Keratinocyte (primary cell): ENCODE results near the gene HTD2. TPM values are rescaled to one million over a fixed set of nuclear protein-coding genes. Genes with fewer than 3 reads are reported as not detected.
"Not testable (repeated sequence)": the region's sequence is repeated elsewhere in the genome, so short reads cannot be mapped to it uniquely, and the experiment has no call there.

ENCODE experiments used
- DNase-seq: peaks from one replicate; pipeline ENCODE4 v3.0.0-alpha.2; 2011; ENCODE audit warnings: low read depth, missing footprints, low spot score
- FAIRE-seq: peaks from 2 replicates; lab custom pipeline; 2011; peaks lifted over from hg19 to GRCh38; lab: Jason Lieb, UNC
- H2AFZ ChIP-seq: 2 replicates; pipeline ENCODE4 v1.6.0; 2012; ENCODE audit warnings: low read length, control low read depth, inconsistent platforms; ENCODE audit not compliant: control insufficient read depth
- H3K27ac ChIP-seq: 2 replicates; pipeline ENCODE4 v1.5.1; 2011; ENCODE audit warnings: low read length; ENCODE audit not compliant: control insufficient read depth, insufficient read depth
- H3K27me3 ChIP-seq: 3 replicates; pipeline ENCODE4 v1.6.0; 2011; ENCODE audit warnings: low read length; ENCODE audit not compliant: control insufficient read depth, insufficient read depth; ENCODE audit errors: extremely low read depth
- H3K36me3 ChIP-seq, 2 experiments: 2 replicates in 1 of 2; 3 replicates in 1 of 2; pipeline ENCODE4 v1.5.1; 2011; ENCODE audit warnings: low read length in 2 of 2, mild to moderate bottlenecking in 1 of 2; ENCODE audit not compliant: control insufficient read depth in 2 of 2, insufficient read depth in 2 of 2; ENCODE audit errors: extremely low read depth in 1 of 2
- H3K4me1 ChIP-seq: 3 replicates; pipeline ENCODE4 v1.5.1; 2011; ENCODE audit warnings: low read length; ENCODE audit not compliant: control insufficient read depth, insufficient read depth; ENCODE audit errors: extremely low read depth
- H3K4me2 ChIP-seq: 3 replicates; pipeline ENCODE4 v1.6.0; 2011; ENCODE audit warnings: low read depth, low read length; ENCODE audit not compliant: control insufficient read depth, insufficient read depth; ENCODE audit errors: extremely low read depth
- H3K4me3 ChIP-seq, 3 experiments: fragments of 200-600 bp in 1 of 3; sonication (generic) in 1 of 3; 2 replicates in 2 of 3; 3 replicates in 1 of 3; pipeline ENCODE4 v1.5.1; 2011 to 2016; ENCODE audit warnings: low read length in 3 of 3, mild to moderate bottlenecking in 3 of 3, control low read depth in 2 of 3, inconsistent platforms in 1 of 3, low read depth in 1 of 3, mixed read lengths in 1 of 3, mixed run types in 1 of 3, moderate library complexity in 1 of 3; ENCODE audit not compliant: control insufficient read depth in 2 of 3, insufficient read depth in 2 of 3; ENCODE audit errors: extremely low read depth in 1 of 3
- H3K79me2 ChIP-seq: 2 replicates; pipeline ENCODE4 v1.6.0; 2012; ENCODE audit warnings: low read length; ENCODE audit not compliant: control insufficient read depth, insufficient read depth
- H3K9ac ChIP-seq: 3 replicates; pipeline ENCODE4 v1.6.0; 2011; ENCODE audit warnings: low read length; ENCODE audit not compliant: control insufficient read depth, insufficient read depth; ENCODE audit errors: extremely low read depth
- H3K9me1 ChIP-seq: 3 replicates; pipeline ENCODE4 v1.6.0; 2011; ENCODE audit warnings: low read length; ENCODE audit not compliant: control insufficient read depth, insufficient read depth; ENCODE audit errors: extremely low read depth
- H3K9me3 ChIP-seq: 2 replicates; pipeline ENCODE4 v1.5.1; 2012; ENCODE audit warnings: low read depth, low read length; ENCODE audit not compliant: control insufficient read depth
- H4K20me1 ChIP-seq: 3 replicates; pipeline ENCODE4 v1.6.0; 2011; ENCODE audit warnings: low read length; ENCODE audit not compliant: control insufficient read depth, insufficient read depth; ENCODE audit errors: extremely low read depth
- EZH2 ChIP-seq: IDR thresholded peaks from one replicate; pipeline ENCODE4 v1.6.1; 2012; ENCODE audit warnings: inconsistent platforms, mild to moderate bottlenecking, low read length, moderate library complexity
- dilution Hi-C: fragments of 300-500 bp; cut with MboI; formaldehyde crosslinking; loops from one replicate; pipeline ENCODE4 v1.7.0; 2020; ENCODE audit warnings: low sequenced_read_pairs; ENCODE audit not compliant: extremely low pct_ligation_motif_present
- polyA plus RNA-seq, 5 experiments: library from polyadenylated mRNA; depleted of rRNA in 3 of 5; stranded (reverse) in 3 of 5; stranded (forward) in 1 of 5; unstranded in 1 of 5; fragments of >200 nt; gene quantifications; 1 replicate in 1 of 5; 2 replicates in 3 of 5; 3 replicates in 1 of 5; pipeline versions ENCODE4 v1.2.1 to v1.2.3, GENCODE V29; 2011 to 2012; ENCODE audit warnings: missing spikeins in 2 of 5, low read depth in 1 of 5, low replicate concordance in 1 of 5
- TF ChIP-seq, protein P1 (sequence below), 3 experiments: IDR thresholded peaks in 1 of 3; conservative IDR thresholded peaks in 1 of 3; optimal IDR thresholded peaks in 1 of 3; 2 replicates in 2 of 3; 3 replicates in 1 of 3; pipeline versions ENCODE3 to v1.5.1; 2011; ENCODE audit warnings: low read length in 3 of 3, mild to moderate bottlenecking in 3 of 3, moderate library complexity in 2 of 3, control low read depth in 1 of 3, inconsistent platforms in 1 of 3; ENCODE audit not compliant: insufficient read depth in 2 of 3; ENCODE audit errors: extremely low read depth in 1 of 3

HTD2 gene
- polyA plus RNA-seq, 1 donor (not counting 4 experiments of a cell fraction or from before 2014, with no cell fraction given): 12.5 TPM

DNA sequence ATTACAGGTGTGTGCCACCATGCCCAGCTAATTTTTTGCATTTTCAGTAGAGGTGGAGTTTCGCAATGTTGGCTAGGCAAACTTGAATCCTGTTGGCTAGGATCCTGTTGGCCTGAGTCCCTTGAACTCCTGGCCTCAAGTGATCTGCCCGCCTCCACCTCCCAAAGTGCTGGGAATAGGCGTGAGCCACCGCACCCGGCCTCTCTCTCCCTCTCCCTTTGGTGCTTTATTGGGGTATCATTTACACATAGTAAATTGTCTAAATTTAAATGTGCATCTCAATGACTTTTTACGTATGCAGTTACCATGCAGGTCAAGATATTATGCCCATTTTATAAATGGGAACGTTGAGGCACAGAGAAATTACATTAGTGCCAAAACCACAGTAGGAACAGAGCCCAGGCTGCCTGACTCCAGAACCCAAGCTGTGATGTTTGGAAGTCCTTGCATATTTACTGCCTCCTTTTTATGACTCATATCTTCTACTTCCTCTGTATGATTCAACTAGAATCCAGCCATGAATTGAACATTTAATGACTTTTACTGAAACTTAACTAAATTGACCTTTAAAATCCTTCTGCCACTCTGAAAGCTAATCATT, 34.3 kb upstream of the HTD2 start:
- DNase-seq (peak; percentile 56), FAIRE-seq (peak; percentile 85)
- peak overlapping the region; percentile 45 for H3K27ac ChIP-seq
- peak overlapping the region; percentile 50 for H3K4me2 ChIP-seq
- H4K20me1 ChIP-seq: no peaks in the 10 kb centered on the region
- H3K9ac ChIP-seq: no peak overlapping the region
- H2AFZ ChIP-seq: peak overlapping the region; percentile 75
- peaks cover 0 to 2% of the 10 kb centered on the region in 2 experiments for H3K36me3 ChIP-seq
- no peak overlapping the region for H3K4me3 ChIP-seq
- TF ChIP-seq, protein P1, sequence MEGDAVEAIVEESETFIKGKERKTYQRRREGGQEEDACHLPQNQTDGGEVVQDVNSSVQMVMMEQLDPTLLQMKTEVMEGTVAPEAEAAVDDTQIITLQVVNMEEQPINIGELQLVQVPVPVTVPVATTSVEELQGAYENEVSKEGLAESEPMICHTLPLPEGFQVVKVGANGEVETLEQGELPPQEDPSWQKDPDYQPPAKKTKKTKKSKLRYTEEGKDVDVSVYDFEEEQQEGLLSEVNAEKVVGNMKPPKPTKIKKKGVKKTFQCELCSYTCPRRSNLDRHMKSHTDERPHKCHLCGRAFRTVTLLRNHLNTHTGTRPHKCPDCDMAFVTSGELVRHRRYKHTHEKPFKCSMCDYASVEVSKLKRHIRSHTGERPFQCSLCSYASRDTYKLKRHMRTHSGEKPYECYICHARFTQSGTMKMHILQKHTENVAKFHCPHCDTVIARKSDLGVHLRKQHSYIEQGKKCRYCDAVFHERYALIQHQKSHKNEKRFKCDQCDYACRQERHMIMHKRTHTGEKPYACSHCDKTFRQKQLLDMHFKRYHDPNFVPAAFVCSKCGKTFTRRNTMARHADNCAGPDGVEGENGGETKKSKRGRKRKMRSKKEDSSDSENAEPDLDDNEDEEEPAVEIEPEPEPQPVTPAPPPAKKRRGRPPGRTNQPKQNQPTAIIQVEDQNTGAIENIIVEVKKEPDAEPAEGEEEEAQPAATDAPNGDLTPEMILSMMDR (optimal IDR thresholded peaks at IDR 0.05 in 1 of 3, IDR thresholded peaks at IDR 0.05 in 1 of 3, conservative IDR thresholded peaks at IDR 0.05 in 1 of 3; ENCODE audit: extremely low read depth in 1 of 3, insufficient read depth in 2 of 3, low read length in 3 of 3): no peak
- TF ChIP-seq EZH2: no peak
- H3K4me1 ChIP-seq: peaks cover 20% of the 10 kb centered on the region
- dilution Hi-C loops: no loop called here
- no peaks in the 10 kb centered on the region for H3K9me1 ChIP-seq
- H3K27me3 ChIP-seq: no peaks in the 10 kb centered on the region
- no peaks in the 10 kb centered on the region for H3K9me3 ChIP-seq
- H3K79me2 ChIP-seq: no peaks in the 10 kb centered on the region

DNA sequence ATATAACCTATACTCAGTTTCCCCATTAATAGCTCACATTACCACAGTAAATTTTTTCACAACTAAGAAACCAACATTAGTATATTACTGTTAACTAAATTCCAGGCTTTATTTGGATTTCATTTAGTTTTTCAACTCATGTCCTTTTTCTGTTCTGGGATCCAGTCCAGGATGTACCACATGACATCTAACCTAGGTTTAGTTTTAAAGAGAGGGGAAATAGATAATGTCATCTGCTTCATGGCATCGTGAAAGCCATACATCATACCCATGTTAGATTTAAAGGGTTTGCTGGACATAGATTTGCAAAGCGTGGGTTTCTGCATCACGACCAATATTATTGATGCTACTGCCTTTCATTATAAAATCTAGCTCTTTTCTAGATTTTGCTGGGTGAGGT, 33.4 kb upstream of the HTD2 start:
- FAIRE-seq (no peak), DNase-seq (no peak)
- no peaks in the 10 kb centered on the region for H3K9me3 ChIP-seq
- no peaks in the 10 kb centered on the region for H3K9me1 ChIP-seq
- H3K79me2 ChIP-seq: no peaks in the 10 kb centered on the region
- no peak overlapping the region for H3K4me3 ChIP-seq
- dilution Hi-C loops: no loop called here
- peaks cover 0 to 2% of the 10 kb centered on the region in 2 experiments for H3K36me3 ChIP-seq
- H4K20me1 ChIP-seq: no peaks in the 10 kb centered on the region
- H3K9ac ChIP-seq: no peak overlapping the region
- H3K4me1 ChIP-seq: peaks cover 20% of the 10 kb centered on the region
- no peak overlapping the region for H3K27ac ChIP-seq
- no peak overlapping the region for H3K4me2 ChIP-seq
- H2AFZ ChIP-seq: no peak overlapping the region
- TF ChIP-seq EZH2: no peak
- TF ChIP-seq, protein P1 (optimal IDR thresholded peaks at IDR 0.05 in 1 of 3, IDR thresholded peaks at IDR 0.05 in 1 of 3, conservative IDR thresholded peaks at IDR 0.05 in 1 of 3; ENCODE audit: extremely low read depth in 1 of 3, insufficient read depth in 2 of 3, low read length in 3 of 3): no peak
- H3K27me3 ChIP-seq: no peaks in the 10 kb centered on the region

DNA sequence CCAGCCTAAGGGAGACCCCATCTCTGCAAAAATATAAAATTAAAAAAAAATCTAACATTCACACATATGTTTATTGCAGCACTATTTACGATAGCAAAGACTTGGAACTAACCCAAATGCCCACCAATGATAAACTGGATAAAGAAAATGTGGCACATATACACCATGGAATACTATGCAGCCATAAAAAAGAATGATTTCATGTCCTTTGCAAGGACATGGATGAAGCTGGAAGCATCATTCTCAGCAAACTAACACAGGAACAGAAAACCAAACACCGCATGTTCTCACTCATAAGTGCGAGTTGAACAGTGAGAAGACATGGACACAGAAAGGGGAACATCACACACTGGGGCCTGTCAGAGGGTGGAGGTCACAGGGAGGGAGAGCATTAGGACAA, 33.0 kb upstream of the HTD2 start:
- H3K4me2 ChIP-seq, H3K36me3 ChIP-seq, H3K27ac ChIP-seq, H3K27me3 ChIP-seq, H2AFZ ChIP-seq, H4K20me1 ChIP-seq, H3K79me2 ChIP-seq, H3K9me1 ChIP-seq, H3K9me3 ChIP-seq, H3K9ac ChIP-seq, FAIRE-seq, dilution Hi-C loops, H3K4me3 ChIP-seq, DNase-seq: not testable (repeated sequence)
- peaks cover 20% of the 10 kb centered on the region for H3K4me1 ChIP-seq
